H9 (cell line): ENCODE measurements around the gene SLC29A1. TPM values are rescaled to one million over a fixed set of nuclear protein-coding genes. Genes with fewer than 3 reads are reported as not detected.

ENCODE experiments used
- DNase-seq: peaks from one replicate; pipeline ENCODE4 v3.0.0-alpha.2; 2017
- H2AFZ ChIP-seq: one replicate; pipeline ENCODE4 v1.6.1; 2013; ENCODE audit warnings: mild to moderate bottlenecking, low read length, control low read depth, moderate library complexity
- H2AK5ac ChIP-seq: 2 replicates; pipeline ENCODE4 v1.6.1; 2013; ENCODE audit warnings: low read length, control low read depth, mixed read lengths; ENCODE audit not compliant: insufficient read length
- H2BK120ac ChIP-seq: one replicate; pipeline ENCODE4 v1.6.1; 2013; ENCODE audit warnings: low read depth, mild to moderate bottlenecking, low read length, control low read depth, inconsistent platforms; ENCODE audit not compliant: poor library complexity, severe bottlenecking
- H2BK12ac ChIP-seq: 2 replicates; pipeline ENCODE4 v1.6.1; 2013; ENCODE audit warnings: low read length, control low read depth, mixed read lengths, low read depth; ENCODE audit not compliant: insufficient read length
- H2BK15ac ChIP-seq: 2 replicates; pipeline ENCODE4 v1.6.1; 2013; ENCODE audit warnings: low read depth, low read length, control low read depth
- H2BK20ac ChIP-seq: one replicate; pipeline ENCODE4 v1.6.1; 2013; ENCODE audit warnings: low read depth, mild to moderate bottlenecking, low read length, control low read depth, inconsistent platforms; ENCODE audit not compliant: poor library complexity, severe bottlenecking
- H2BK5ac ChIP-seq: 2 replicates; pipeline ENCODE4 v1.6.1; 2013; ENCODE audit warnings: low read length, control low read depth, mixed read lengths; ENCODE audit not compliant: insufficient read length
- H3K14ac ChIP-seq: 2 replicates; pipeline ENCODE4 v1.6.1; 2013; ENCODE audit warnings: low read length, control low read depth; ENCODE audit not compliant: insufficient read depth
- H3K18ac ChIP-seq: 2 replicates; pipeline ENCODE4 v1.6.1; 2013; ENCODE audit warnings: low read depth, mild to moderate bottlenecking, mixed read lengths, low read length, control low read depth; ENCODE audit not compliant: insufficient read length
- H3K23ac ChIP-seq: 2 replicates; pipeline ENCODE4 v1.6.1; 2013; ENCODE audit warnings: low read length, control low read depth, mixed read lengths, low read depth; ENCODE audit not compliant: insufficient read length
- H3K23me2 ChIP-seq: 2 replicates; pipeline ENCODE4 v1.6.1; 2013; ENCODE audit warnings: low read depth, mild to moderate bottlenecking, mixed read lengths, low read length, control low read depth; ENCODE audit not compliant: insufficient read length, poor library complexity, severe bottlenecking
- H3K27ac ChIP-seq: 2 replicates; pipeline ENCODE4 v1.5.1; 2013; ENCODE audit warnings: low read length, control low read depth, mixed read lengths, low read depth; ENCODE audit not compliant: insufficient read length
- H3K27me3 ChIP-seq: 2 replicates; pipeline ENCODE4 v1.6.1; 2013; ENCODE audit warnings: low read length, control low read depth, inconsistent platforms; ENCODE audit not compliant: insufficient read depth
- H3K4ac ChIP-seq: 2 replicates; pipeline ENCODE4 v1.6.1; 2013; ENCODE audit warnings: low read depth, mild to moderate bottlenecking, control low read depth, inconsistent platforms, low read length, moderate library complexity
- H3K4me1 ChIP-seq: 2 replicates; pipeline ENCODE4 v1.6.1; 2013; ENCODE audit warnings: low read length, control low read depth, inconsistent platforms; ENCODE audit not compliant: insufficient read depth
- H3K4me2 ChIP-seq: 2 replicates; pipeline ENCODE4 v1.6.1; 2013; ENCODE audit warnings: low read length, control low read depth, mixed read lengths; ENCODE audit not compliant: insufficient read length, insufficient read depth
- H3K56ac ChIP-seq: 2 replicates; pipeline ENCODE4 v1.6.1; 2013; ENCODE audit warnings: low read depth, mild to moderate bottlenecking, mixed read lengths, low read length, control low read depth; ENCODE audit not compliant: insufficient read length
- H3K79me1 ChIP-seq: 2 replicates; pipeline ENCODE4 v1.6.1; 2013; ENCODE audit warnings: low read depth, mild to moderate bottlenecking, moderate library complexity, low read length, control low read depth, inconsistent platforms; ENCODE audit not compliant: insufficient read depth, poor library complexity, severe bottlenecking
- H3K79me2 ChIP-seq: 2 replicates; pipeline ENCODE4 v1.6.1; 2013; ENCODE audit warnings: low read length, control low read depth, inconsistent platforms; ENCODE audit not compliant: insufficient read depth
- H3K9ac ChIP-seq: 2 replicates; pipeline ENCODE4 v1.6.1; 2013; ENCODE audit warnings: low read length, control low read depth, mixed read lengths; ENCODE audit not compliant: insufficient read length; ENCODE audit errors: extremely low read depth
- H3K9me3 ChIP-seq: one replicate; pipeline ENCODE4 v1.6.1; 2013; ENCODE audit warnings: low read depth, low read length, inconsistent platforms; ENCODE audit not compliant: control insufficient read depth
- H3T11ph ChIP-seq: one replicate; pipeline ENCODE4 v1.6.1; 2013; ENCODE audit warnings: mild to moderate bottlenecking, low read length, control low read depth, inconsistent platforms
- H4K20me1 ChIP-seq: one replicate; pipeline ENCODE4 v1.6.1; 2013; ENCODE audit not compliant: control insufficient read depth, insufficient read length, insufficient read depth
- H4K5ac ChIP-seq: 2 replicates; pipeline ENCODE4 v1.6.1; 2013; ENCODE audit warnings: low read depth, mild to moderate bottlenecking, mixed read lengths, low read length, control low read depth; ENCODE audit not compliant: insufficient read length
- H4K8ac ChIP-seq: replicated peaks from 2 replicates; pipeline ENCODE4 v1.6.1; 2013; ENCODE audit warnings: low read length, control low read depth, mixed read lengths, low read depth; ENCODE audit not compliant: insufficient read length
- H4K91ac ChIP-seq: 2 replicates; pipeline ENCODE4 v1.6.1; 2013; ENCODE audit warnings: low read depth, mild to moderate bottlenecking, moderate library complexity, mixed read lengths, low read length, control low read depth; ENCODE audit not compliant: insufficient read length
- H3K27ac Mint-ChIP-seq, 3 experiments: 2 replicates in 2 of 3; 3 replicates in 1 of 3; pipeline ENCODE4 v1.8.0; 2020 to 2021; ENCODE audit warnings: mixed read lengths in 3 of 3, mild to moderate bottlenecking in 1 of 3, moderate library complexity in 1 of 3
- H3K27me3 Mint-ChIP-seq: 2 replicates; pipeline ENCODE4 v1.8.0; 2021; ENCODE audit warnings: low read depth, mild to moderate bottlenecking, moderate library complexity, mixed read lengths
- H3K36me3 Mint-ChIP-seq, 3 experiments: 2 replicates in 2 of 3; 3 replicates in 1 of 3; pipeline ENCODE4 v1.8.0; 2020 to 2021; ENCODE audit warnings: low read depth in 3 of 3, mixed read lengths in 3 of 3; ENCODE audit not compliant: insufficient read depth in 1 of 3
- H3K4me1 Mint-ChIP-seq, 2 experiments: 2 replicates each; pipeline ENCODE4 v1.8.0; 2020; ENCODE audit warnings: mixed read lengths in 2 of 2
- H3K4me3 Mint-ChIP-seq, 2 experiments: 2 replicates in 1 of 2; 3 replicates in 1 of 2; pipeline ENCODE4 v1.8.0; 2020 to 2021; ENCODE audit warnings: mild to moderate bottlenecking in 2 of 2, mixed read lengths in 2 of 2, moderate library complexity in 1 of 2
- H3K9me3 Mint-ChIP-seq, 2 experiments: 2 replicates in 1 of 2; 3 replicates in 1 of 2; pipeline ENCODE4 v1.8.0; 2020; ENCODE audit warnings: mild to moderate bottlenecking in 2 of 2, mixed read lengths in 2 of 2, moderate library complexity in 1 of 2
- CTCF ChIP-seq: fragments of 200-600 bp; sonication (generic); conservative IDR thresholded peaks from 3 replicates; pipeline ENCODE4 v1.8.0; 2021; ENCODE audit warnings: antibody characterized with exemption, mild to moderate bottlenecking
- WGBS: extraction: QIAGEN DNeasy Blood & Tissue Kit; methylation state at CpG from one replicate; pipeline ENCODE4 v1.1.7; 2013; ENCODE audit warnings: missing lambda C conversion rate, low lambda C conversion rate, mixed read lengths; ENCODE audit not compliant: insufficient read length; ENCODE audit errors: extremely low coverage; 5-methylcytosine and 5-hydroxymethylcytosine counted together
- total RNA-seq: library from RNA; stranded (reverse); gene quantifications from 2 replicates; pipeline ENCODE4 v1.2.1, GENCODE V29; 2021

Gene SLC29A1
- total RNA-seq, 1 experiment from 2014 or later, result 124 TPM

GRCh38 chr6:44254191-44255104 is 31.1 kb downstream of the SLC29A1 start:
- no peak overlapping the region for H2BK20ac ChIP-seq
- H3K23me2 ChIP-seq, result peaks cover 6% of the 10 kb centered on the region
- no peak overlapping the region for H3K18ac ChIP-seq
- H2BK5ac ChIP-seq, result no peak overlapping the region
- no peak overlapping the region for H3K23ac ChIP-seq
- no peak overlapping the region for H4K91ac ChIP-seq
- H2BK12ac ChIP-seq, result no peak overlapping the region
- Mint-ChIP-seq H3K27ac (peak overlapping the region in 2 of 3 experiments; percentile 85 to 90; a peak in 5 of 7 replicates), H3K9me3 (no peaks in the 10 kb centered on the region), H3K27me3 (peaks cover 11% of the 10 kb centered on the region), H3K4me3 (peak overlapping the region; percentile 88 to 90), H3K36me3 (peaks cover 47 to 80% (median 70%) of the 10 kb centered on the region in 3 experiments), H3K4me1 (peaks cover 48 to 54% of the 10 kb centered on the region in 2 experiments)
- H3K4ac ChIP-seq, result no peak overlapping the region
- H4K8ac ChIP-seq, result no peak overlapping the region
- no peak overlapping the region for H2AFZ ChIP-seq
- H3K14ac ChIP-seq, result no peak overlapping the region
- H3K9ac ChIP-seq, result no peak overlapping the region
- DNase-seq, result peak; percentile 66
- no peaks in the 10 kb centered on the region; the same call in 1 of the 2 replicates for H3K4me1 ChIP-seq
- H3K79me2 ChIP-seq, result peaks cover 2% of the 10 kb centered on the region; the same call in 1 of the 2 replicates
- H2BK15ac ChIP-seq, result no peak overlapping the region
- H3K56ac ChIP-seq, result no peak overlapping the region
- no peaks in the 10 kb centered on the region for H3K9me3 ChIP-seq
- H3K79me1 ChIP-seq, result no peaks in the 10 kb centered on the region
- H3K27ac ChIP-seq, result no peak overlapping the region
- TF ChIP-seq CTCF, result no peak
- H3T11ph ChIP-seq, result no peak overlapping the region
- no CpG with 5 or more reads among the region's 12 CpGs for WGBS
- H3K4me2 ChIP-seq, result no peak overlapping the region
- H4K20me1 ChIP-seq, result no peaks in the 10 kb centered on the region
- no peak overlapping the region for H4K5ac ChIP-seq
- no peak overlapping the region for H2AK5ac ChIP-seq
- no peaks in the 10 kb centered on the region for H3K27me3 ChIP-seq
- no peak overlapping the region for H2BK120ac ChIP-seq
